GM12892 (cell line): Measurements from ENCODE around the gene TNFAIP8L1.

Experiments
- POLR2A ChIP-seq: IDR thresholded peaks from 2 replicates; pipeline ENCODE4 v1.6.1; 2011; ENCODE audit warnings: low read depth, low read length, control low read depth
- POLR2AphosphoS5 ChIP-seq: IDR thresholded peaks from 2 replicates; pipeline ENCODE4 v1.6.1; 2011; ENCODE audit warnings: low read depth, low read length, control low read depth
- TAF1 ChIP-seq: IDR thresholded peaks from 2 replicates; pipeline ENCODE4 v1.6.1; 2011; ENCODE audit warnings: low read depth, mild to moderate bottlenecking, control low read depth, low read length, borderline replicate concordance

- TF ChIP-seq POLR2AphosphoS5 (no peak), POLR2A (no peak), TAF1 (no peak)
Observed at GRCh38 chr19:4639531-4640246, 373 bp downstream of the TNFAIP8L1 start.
